Brain microvascular endothelial cell (primary cell): ENCODE data around the gene CETN1.

Experiments used
- DNase-seq: peaks from one replicate; pipeline ENCODE4 v3.0.0-alpha.2; 2020
- H3K27ac ChIP-seq: fragments of 250-450 bp; sonication (Bioruptor Pico); 2 replicates; pipeline ENCODE4 v1.5.1; 2020; ENCODE audit warnings: mild to moderate bottlenecking, moderate library complexity
- H3K27me3 ChIP-seq: fragments of 250-450 bp; sonication (Bioruptor Pico); replicated peaks from 2 replicates; pipeline ENCODE4 v1.5.1; 2020; ENCODE audit warnings: mild to moderate bottlenecking
- H3K36me3 ChIP-seq: fragments of 250-450 bp; sonication (Bioruptor Pico); replicated peaks from 2 replicates; pipeline ENCODE4 v1.5.1; 2020; ENCODE audit warnings: mild to moderate bottlenecking
- H3K4me3 ChIP-seq: 2 replicates; pipeline ENCODE4 v1.5.1; 2011; ENCODE audit warnings: low read depth, mild to moderate bottlenecking, control low read depth, low read length, moderate library complexity
- in situ Hi-C: cut with HindIII; loops from 2 replicates; pipeline ENCODE4 v1.10.0; 2017; ENCODE audit warnings: low sequenced_read_pairs, low pct_ligation_motif_present
- TF ChIP-seq, protein P1 (sequence below): IDR thresholded peaks from 2 replicates; pipeline ENCODE4 v1.5.1; 2011; ENCODE audit warnings: low read depth, mild to moderate bottlenecking, moderate library complexity, low read length, control low read depth, inconsistent platforms; ENCODE audit errors: missing control alignments

CETN1 gene

DNA sequence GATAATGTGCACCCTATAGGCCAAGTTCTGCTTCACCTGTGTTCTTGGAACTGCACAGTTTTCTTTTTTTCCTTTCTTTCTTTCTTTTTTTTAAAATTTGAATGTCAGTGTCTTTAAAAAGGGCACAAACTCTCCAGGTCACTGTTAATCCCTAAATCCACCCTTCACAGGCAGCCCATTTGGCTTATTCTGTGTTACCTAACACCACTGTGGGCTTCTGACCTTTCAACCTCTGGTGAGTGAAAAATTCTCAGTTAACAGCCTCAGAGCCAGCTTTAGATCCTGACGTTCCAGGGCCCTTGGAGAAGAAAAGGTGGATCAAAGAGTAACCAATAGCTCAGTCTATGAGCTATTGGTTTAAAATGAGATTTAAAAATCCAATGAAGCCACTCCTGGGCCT is 6.8 kb upstream of the CETN1 start:
- H3K4me3 ChIP-seq = no peak overlapping the region
- TF ChIP-seq, protein P1, sequence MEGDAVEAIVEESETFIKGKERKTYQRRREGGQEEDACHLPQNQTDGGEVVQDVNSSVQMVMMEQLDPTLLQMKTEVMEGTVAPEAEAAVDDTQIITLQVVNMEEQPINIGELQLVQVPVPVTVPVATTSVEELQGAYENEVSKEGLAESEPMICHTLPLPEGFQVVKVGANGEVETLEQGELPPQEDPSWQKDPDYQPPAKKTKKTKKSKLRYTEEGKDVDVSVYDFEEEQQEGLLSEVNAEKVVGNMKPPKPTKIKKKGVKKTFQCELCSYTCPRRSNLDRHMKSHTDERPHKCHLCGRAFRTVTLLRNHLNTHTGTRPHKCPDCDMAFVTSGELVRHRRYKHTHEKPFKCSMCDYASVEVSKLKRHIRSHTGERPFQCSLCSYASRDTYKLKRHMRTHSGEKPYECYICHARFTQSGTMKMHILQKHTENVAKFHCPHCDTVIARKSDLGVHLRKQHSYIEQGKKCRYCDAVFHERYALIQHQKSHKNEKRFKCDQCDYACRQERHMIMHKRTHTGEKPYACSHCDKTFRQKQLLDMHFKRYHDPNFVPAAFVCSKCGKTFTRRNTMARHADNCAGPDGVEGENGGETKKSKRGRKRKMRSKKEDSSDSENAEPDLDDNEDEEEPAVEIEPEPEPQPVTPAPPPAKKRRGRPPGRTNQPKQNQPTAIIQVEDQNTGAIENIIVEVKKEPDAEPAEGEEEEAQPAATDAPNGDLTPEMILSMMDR = no peak
- H3K27ac ChIP-seq = no peak overlapping the region
- no peak for DNase-seq
- in situ Hi-C loops = no loop called here
- H3K27me3 ChIP-seq = peaks cover 22% of the 10 kb centered on the region
- no peaks in the 10 kb centered on the region for H3K36me3 ChIP-seq

DNA sequence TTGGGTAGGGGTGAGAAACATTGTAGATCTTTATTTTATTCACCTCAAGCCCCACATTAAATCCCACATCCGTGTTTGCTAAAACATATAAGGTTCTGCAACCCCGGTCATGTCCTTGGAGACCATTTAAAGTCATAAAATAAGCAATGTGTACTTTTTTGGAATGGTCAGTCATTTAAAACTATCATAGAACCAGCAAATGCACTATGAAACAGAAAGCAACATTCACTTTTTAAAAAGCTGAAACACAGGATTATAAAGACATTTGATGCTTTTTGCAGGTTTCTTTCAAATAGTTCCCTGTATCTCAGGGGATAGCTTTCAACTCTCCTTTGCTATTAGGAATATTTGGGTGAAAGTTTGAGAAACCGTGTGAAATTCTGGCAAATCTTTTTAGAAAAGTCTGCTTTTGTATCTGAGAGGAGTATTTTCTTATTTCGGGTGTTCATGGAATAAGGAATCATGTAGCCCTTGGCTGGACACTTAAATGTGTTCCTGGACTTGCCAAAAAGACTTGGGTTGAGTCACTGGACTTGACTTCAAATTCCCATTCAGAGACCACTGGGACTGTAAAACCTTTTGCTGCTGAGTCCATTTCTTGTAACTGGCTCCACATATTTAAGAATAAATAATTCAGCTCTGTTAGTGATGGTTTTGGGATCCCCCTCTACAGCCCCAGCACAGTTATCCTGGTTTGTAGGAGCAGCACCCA is 5.9 kb upstream of the CETN1 start:
- H3K27ac ChIP-seq = no peak overlapping the region
- TF ChIP-seq, protein P1 = no peak
- no peak overlapping the region for H3K4me3 ChIP-seq
- H3K36me3 ChIP-seq = no peaks in the 10 kb centered on the region
- DNase-seq = no peak
- H3K27me3 ChIP-seq = peaks cover 17% of the 10 kb centered on the region
- in situ Hi-C loops = no loop called here

DNA sequence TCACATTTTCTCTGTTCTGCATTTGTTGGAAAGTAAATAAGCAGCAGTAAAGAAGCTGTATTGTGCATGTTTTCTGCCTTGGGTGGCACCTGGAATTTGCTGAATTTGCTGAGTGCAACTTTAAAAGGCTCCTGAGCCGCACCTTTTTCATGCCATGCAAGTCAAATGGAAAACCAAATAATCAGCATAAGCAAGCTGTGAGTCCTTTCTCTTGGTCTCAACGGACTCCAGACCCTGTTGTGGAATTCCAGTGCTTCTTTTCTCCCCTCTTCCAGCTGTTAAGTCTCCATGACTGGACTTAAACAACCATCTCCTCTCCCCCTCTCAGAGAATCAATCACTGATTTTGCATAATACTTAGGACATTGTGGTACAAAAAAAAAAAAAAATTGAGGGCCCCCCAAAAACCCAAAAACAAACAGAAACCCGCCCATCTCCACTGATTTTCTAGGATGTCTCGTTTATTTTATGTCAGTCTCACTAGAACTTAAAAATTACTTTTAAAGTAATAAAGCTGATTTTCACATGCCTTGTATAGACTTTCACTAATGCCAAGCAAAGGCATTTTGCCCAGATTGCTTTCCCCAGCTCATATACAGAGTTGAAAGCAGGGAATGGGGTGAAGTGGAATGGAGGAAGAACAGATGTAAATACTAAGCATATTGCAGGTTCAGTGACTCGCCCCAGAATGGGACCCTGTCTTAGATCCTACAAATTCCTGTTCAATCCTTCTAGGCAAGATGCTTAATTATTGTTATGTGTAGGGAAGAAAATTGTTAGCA is 5.1 kb upstream of the CETN1 start:
- no peak for DNase-seq
- in situ Hi-C loops = no loop called here
- no peak overlapping the region for H3K4me3 ChIP-seq
- no peak overlapping the region for H3K27ac ChIP-seq
- TF ChIP-seq, protein P1 = no peak
- H3K36me3 ChIP-seq = no peaks in the 10 kb centered on the region
- peaks cover 17% of the 10 kb centered on the region for H3K27me3 ChIP-seq

DNA sequence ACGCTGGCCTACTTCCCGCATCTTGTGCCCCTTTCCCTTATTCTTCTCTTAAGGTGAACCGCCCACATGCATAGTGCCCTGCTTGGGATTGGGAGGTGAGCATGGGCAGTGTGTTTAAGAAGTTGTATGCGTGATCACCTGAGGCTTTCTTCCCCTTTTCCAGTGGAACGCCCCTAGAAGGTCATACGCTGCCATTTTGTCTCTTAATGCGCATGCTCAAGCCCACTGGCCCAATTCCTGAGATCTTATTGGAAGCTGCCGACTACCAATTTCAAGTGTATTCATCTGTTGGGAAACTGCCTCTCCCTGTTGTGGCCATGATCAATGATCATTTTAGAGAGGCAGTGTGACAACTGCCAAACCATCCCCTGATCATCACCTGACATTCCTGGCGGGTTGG is 3.3 kb upstream of the CETN1 start:
- Histone ChIP-seq H3K4me3 (no peak overlapping the region), H3K27ac (no peak overlapping the region), H3K36me3 (no peaks in the 10 kb centered on the region), H3K27me3 (peaks cover 17% of the 10 kb centered on the region)
- TF ChIP-seq, protein P1 = no peak
- in situ Hi-C loops = no loop called here
- no peak for DNase-seq

DNA sequence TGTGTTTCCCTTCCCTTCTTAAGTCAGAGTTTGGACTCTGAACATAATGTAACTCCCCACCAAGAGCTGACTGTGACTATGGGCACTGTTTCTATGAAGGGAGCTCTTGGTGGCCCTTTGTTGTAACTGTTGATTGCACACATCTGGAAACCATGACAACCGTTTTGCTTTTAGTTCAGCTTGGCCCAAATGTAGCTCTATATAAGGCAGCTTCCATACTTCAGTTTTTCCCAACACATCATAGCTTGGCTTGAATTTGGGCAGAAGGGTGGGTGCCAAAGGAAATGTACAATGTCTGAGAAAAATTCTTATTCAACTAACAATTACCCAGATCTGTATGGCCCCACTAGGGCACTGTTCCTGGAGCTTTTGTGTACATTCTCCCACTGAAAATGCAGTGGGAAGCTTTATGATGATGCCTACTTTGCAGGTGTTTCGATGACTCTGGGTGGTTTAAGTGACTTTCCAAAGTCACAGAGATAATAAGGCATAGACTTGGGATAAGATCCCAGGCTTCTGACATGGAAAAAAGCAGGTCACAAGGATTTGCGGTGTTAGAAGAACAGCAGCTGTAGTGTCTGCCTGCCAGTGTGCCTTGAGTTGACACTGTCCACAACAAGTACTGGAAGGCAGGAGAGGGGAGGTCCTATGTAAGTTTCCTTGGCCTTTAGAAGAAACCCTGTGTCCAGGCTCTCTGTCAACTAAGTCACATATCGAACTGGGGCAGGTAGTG is 2.4 kb upstream of the CETN1 start:
- Histone ChIP-seq H3K36me3 (no peaks in the 10 kb centered on the region), H3K27ac (no peak overlapping the region), H3K4me3 (no peak overlapping the region), H3K27me3 (peaks cover 17% of the 10 kb centered on the region)
- TF ChIP-seq, protein P1 = no peak
- in situ Hi-C loops = no loop called here
- no peak for DNase-seq
